GM18909 (cell line): ENCODE data around the gene SEMA3A.
"Not testable (repeated sequence)": the region's sequence is repeated elsewhere in the genome, so short reads cannot be mapped to it uniquely, and the experiment has no call there.

ENCODE experiments used
- ATAC-seq: cut with Tn5 transposase; IDR thresholded peaks from one replicate; pipeline ENCODE4 v1.9.1; 2021; ENCODE audit warnings: mild to moderate bottlenecking; ENCODE audit not compliant: unreplicated experiment, poor library complexity

The SEMA3A gene

GRCh38 chr7:84076219-84076618 lies 118.4 kb downstream of the SEMA3A start:
- ATAC-seq = peak; percentile 67

DNA sequence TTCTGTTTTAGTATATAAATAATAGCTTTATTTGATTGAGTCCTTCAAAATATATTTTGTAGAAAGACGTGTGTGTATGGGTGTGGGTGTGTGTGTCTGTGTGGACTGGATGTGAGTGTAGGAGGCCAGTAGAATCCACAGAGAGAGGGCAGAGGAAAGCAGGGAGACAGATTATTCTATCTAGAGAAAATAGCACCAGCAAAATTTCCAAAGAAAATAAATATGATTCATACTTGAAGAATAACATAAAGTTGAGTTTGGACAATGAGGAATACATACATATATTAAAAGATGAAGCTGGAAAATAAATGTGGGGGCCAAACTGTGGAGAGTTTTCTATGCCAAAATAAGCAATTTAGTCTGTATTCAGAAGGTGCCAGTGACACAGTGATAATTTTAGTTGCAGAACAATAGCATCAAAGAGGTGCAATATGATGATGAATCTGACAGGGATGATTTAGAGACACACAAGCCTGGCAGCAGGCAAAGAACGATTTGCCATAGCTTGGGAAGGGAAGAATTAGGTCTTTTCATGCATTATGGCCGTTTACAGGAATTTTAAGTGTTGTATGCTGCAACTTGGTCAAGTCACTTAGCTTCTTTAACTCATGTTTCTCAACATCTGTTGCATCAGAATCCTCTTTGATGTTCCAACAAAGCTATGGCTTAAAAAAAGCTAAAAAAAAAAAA lies 121.3 kb downstream of the SEMA3A start:
- ATAC-seq = no peak

GRCh38 chr7:84070770-84071169 lies 123.8 kb downstream of the SEMA3A start:
- no peak for ATAC-seq

DNA sequence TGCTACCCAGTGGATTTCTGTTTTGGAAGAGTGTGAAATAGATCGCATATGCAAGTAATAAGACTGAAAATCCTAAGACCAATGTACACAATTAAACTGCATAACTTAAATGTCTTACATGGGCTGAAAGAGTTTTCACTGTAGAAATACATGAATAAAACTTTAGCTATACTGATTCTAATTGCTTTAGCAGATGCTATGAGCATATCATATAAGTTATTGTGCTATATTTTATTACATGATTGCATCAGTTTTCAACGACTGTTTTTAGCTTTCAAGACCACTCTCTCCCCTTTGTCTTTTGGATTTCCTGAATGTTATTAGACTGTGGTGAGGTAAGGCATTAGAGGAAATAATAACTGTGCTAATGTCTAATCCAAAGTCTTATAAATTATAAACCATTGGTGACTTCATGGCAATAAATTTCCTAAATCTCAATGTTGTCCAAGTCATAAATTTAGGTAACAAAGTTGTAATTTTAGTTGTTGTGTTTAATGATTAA lies 124.5 kb downstream of the SEMA3A start:
- ATAC-seq = no peak

DNA sequence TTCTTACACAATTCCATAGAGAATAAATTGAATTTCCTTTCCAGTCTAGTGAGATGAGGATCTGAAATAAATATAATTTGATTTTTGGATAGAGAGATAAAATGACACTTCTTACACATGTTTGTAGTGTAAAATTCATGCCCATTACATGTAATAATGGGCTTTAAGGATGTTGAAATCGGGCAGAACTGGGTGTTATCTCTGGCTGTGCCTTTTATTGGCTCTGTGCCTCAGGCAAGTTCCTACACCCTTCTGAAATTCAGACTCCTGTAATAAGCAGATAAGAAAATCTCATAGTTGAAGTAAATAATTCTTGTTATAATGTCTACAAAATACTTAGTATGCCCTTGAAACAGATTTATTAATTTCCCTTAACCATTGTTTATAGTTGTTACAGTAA lies 125.6 kb downstream of the SEMA3A start:
- no peak for ATAC-seq

DNA sequence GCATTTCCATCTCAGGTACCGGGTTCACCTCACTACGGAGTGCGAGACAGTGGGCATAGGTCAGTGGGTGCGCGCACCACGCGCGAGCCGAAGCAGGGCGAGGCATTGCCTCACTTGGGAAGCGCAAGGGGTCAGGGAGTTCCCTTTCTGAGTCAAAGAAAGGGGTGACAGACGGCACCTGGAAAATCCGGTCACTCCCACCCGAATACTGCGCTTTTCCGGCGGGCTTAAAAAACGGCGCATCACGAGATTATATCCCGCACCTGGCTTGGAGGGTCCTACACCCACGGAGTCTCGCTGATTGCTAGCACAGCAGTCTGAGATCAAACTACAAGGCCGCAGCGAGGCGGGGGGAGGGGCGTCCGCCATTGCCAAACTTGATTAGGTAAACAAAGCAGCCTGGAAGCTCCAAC lies 132.1 kb downstream of the SEMA3A start:
- not testable (repeated sequence) for ATAC-seq

DNA sequence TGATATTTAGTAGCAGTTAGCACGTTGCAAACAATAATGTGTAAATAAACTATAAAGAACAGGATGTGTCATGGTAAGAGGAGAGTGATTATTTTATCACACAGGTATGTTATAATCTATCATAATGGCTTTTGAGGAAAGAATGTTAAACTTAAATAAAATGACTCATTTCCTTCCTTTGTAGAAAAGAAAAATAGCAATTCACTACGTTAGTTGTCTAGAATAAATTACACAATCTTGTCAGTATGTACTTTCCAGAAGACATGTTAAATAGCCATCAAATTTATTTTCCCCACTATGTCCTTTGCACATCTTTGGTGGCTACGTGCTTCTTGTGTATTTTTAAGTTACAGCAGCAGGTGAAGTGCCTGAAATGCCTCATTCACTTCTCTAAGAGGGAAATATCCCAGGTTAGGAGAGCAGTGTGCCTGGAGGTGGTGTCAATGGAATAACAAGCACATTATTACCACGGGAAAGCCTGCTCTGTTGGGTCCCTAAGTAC lies 133.8 kb downstream of the SEMA3A start:
- no peak for ATAC-seq

DNA sequence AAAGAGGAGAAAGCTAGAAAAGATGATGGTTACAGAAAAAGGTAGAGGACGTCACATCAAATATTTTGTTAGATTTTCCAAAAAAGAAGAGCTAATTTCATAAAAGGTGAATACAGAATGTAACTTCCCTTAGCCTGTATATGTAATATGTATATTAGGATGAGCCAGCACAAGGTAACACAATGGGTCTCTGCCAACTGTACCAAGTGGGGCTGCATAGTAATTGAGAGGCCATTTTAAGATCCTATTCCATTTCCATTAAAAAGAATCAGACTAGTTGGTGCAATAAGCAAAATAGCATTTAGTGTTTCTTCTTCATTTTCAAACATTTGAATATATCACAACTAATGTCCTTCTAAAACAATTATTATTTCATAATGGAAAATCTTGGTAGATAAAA lies 134.6 kb downstream of the SEMA3A start:
- ATAC-seq = no peak

GRCh38 chr7:84058311-84059076 lies 136.1 kb downstream of the SEMA3A start:
- no peak for ATAC-seq

GRCh38 chr7:84057576-84057975 lies 137.0 kb downstream of the SEMA3A start:
- ATAC-seq = no peak

- no peak for ATAC-seq
Observed at GRCh38 chr7:84055904-84056605, 138.5 kb downstream of the SEMA3A start.

DNA sequence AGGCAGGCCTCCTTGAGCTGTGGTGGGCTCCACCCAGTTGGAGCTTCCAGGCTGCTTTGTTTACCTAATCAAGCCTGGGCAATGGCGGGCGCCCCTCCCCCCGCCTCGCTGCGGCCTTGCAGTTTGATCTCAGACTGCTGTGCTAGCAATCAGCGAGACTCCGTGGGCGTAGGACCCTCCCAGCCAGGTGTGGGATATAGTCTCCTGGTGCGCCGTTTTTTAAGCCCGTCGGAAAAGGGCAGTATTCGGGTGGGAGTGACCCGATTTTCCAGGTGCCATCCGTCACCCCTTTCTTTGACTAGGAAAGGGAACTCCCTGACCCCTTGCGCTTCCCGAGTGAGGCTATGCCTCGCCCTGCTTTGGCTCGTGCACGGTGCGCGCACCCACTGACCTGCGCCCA lies 139.4 kb downstream of the SEMA3A start:
- not testable (repeated sequence) for ATAC-seq

DNA sequence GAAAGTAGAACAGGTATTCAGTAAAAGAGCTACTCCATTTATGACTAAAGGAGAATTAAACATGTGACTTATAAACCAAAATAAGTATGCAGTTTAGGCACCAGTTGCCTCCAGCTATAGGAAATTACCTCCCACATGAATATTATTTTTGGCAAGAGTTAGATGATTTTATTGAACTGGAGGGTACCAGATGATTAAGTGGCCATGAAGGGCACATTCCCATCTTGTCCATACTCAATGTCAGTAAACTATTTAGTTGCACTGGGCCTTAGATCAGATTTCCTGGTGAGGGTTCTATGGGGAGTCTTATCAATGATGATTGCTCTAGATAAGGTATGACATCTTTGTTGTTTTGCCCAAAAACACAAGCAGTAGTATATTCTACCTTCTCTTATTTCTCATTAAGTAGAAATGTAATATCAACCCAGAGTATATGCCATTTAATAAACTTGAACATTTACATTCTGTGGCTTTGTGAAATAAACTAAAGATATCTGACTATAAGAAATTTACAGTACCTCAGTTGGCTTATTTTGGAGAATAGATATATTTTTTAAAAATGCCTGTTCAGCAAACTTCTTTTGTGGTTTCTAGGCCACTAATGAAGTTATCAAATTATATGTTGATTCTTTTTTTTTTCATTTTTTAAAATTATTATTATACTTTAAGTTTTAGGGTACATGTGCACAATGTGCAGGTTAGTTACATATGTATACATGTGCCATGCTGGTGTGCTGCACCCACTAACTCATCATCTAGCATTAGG lies 145.3 kb downstream of the SEMA3A start:
- ATAC-seq = no peak

DNA sequence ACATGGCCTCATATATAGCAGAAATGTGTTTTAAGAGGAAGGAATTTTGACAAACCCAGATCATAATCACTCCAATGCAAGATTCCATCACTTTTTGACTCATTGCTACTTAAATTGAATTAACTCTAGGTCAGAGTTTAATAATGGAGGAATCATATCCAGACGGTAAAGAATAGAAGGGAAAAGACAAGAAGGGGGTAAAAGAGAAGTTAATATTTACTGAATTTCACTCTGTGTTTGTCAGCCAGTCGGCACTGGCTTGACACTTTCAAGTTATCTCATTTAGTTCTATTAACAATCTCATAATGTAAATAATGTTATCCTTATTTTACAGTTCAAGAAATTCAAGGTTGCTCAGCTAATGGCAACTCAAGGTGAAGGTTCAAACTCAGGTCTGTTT lies 147.5 kb downstream of the SEMA3A start:
- ATAC-seq = no peak

- no peak for ATAC-seq
Observed at GRCh38 chr7:84044834-84045233, 149.8 kb downstream of the SEMA3A start.

GRCh38 chr7:84043661-84044191 lies 150.9 kb downstream of the SEMA3A start:
- ATAC-seq = no peak

DNA sequence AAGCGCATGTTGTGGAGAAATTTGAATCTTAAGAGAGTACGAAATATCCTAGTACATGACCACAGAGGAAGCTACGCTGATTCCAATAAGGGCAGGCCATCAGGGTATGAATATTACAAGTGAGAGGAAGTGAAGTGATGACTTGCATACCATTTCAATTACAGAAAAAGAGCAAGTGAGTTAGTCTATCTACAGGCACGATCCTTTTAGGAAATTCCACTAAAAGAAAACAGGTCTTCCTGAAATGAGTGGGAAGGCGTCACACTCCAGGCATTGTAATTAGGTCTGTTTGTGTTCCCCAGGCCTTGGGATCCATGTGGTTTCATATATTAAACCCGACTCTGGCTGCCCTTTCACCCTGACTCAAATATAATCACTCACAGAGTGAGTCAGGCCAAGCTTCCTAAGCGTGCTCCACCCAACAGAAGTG lies 152.5 kb downstream of the SEMA3A start:
- ATAC-seq = no peak

DNA sequence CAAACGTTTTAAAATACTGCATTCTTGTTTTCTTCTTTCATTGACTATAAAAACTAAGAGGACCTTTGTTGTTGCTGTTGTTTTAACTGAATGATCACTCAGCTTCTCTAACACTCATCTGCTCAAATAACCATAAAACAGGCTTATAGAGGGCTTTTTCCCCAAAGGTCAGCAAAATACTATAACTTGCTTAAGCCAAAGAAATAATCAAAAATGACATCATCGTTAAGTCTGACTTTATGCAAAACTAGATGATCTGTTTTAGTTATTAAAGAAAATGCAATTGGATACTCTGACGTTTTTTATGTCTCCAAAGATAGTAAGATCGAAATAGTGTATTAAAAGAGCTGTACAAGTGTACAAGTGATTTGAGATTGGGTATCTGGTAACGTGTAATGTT lies 152.9 kb downstream of the SEMA3A start:
- no peak for ATAC-seq

GRCh38 chr7:84040355-84040754 lies 154.2 kb downstream of the SEMA3A start:
- ATAC-seq = no peak

DNA sequence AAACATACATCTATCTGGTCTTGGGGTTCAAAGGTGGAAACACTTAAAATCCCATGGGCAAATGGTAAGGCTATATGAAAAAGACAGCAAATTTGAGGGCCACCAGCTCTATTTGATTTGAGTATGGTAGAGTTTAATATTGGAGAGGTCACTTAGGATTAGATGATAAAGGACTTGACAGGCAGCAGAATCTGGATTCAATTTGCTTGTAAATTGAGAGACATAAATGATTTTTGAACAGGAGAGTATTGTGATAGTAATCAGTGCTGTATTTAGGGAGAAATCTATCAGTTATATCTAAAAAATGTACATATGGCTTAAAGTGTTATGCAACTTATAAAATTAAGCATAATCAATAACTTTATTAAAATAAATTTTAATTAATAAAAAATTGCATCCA lies 155.2 kb downstream of the SEMA3A start:
- no peak for ATAC-seq
